GM20000 (cell line): Measurements from ENCODE around the gene KLHL14.
"Not testable (repeated sequence)": the region's sequence is repeated elsewhere in the genome, so short reads cannot be mapped to it uniquely, and the experiment has no call there.

Source experiments
- DNase-seq: peaks from one replicate; pipeline ENCODE4 v3.0.0; 2012; ENCODE audit warnings: low spot score
- CTCF ChIP-seq: IDR thresholded peaks from 2 replicates; pipeline ENCODE4 v1.5.1; 2012; ENCODE audit warnings: mild to moderate bottlenecking, control low read depth; ENCODE audit errors: extremely low read depth, missing control alignments

KLHL14 gene

DNA sequence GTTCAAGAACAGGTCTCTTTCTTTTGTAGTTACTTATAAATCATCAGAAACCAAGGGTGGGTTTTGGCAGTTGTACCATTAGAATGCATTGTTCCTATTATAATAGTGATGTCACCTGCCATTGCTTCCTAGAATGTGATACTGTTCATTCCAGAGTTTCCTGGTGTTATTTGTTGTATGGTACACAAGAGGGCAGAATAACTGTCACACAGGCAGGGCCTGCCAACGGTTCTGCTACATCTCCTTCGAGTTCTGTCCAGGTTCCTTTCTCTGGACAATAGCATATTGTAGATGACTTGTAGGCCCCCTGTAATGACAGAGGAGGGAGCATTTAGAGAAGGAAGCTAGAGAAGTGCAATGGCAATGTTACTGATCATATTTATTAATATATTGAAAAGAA is 98.3 kb downstream of the KLHL14 start:
- DNase-seq: no peak
- no peak for TF ChIP-seq CTCF

DNA sequence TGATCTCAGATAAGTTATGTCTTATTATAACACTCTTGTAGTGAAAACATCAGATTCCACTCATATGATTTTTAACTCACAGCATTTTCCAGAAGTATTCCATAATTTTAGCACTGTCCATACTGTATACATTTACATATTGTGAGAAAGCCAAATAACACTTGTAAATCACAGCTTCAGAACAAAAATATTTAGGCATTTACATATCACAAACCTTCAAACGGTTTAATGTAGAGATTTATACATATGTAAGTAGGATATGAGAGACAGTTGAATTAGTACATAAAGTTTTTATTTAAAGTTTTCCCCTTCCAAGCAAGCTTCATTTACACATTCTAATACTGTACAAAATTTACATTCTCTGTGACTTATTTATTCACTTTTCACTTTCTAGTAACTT is 100.4 kb downstream of the KLHL14 start:
- DNase-seq: no peak
- no peak for TF ChIP-seq CTCF

DNA sequence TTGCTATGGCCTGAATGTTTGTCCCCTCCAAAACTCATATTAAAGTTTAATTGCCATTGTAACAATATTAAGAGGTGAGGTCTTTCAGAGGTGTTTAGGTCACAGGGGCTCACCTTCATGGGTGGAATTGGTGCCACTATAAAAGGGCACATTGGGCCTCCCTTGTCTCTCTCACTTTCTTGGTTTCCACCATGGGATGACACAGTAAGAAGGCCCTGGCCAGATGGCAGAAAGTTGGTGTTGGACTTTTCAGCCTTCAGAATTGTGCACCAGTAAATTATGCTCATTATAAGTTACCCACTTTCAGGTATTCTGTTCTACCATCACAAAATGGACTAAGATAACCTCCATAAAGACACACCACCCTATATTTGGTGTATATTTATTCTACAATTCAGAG is 102.1 kb downstream of the KLHL14 start:
- no peak for DNase-seq
- no peak for TF ChIP-seq CTCF

DNA sequence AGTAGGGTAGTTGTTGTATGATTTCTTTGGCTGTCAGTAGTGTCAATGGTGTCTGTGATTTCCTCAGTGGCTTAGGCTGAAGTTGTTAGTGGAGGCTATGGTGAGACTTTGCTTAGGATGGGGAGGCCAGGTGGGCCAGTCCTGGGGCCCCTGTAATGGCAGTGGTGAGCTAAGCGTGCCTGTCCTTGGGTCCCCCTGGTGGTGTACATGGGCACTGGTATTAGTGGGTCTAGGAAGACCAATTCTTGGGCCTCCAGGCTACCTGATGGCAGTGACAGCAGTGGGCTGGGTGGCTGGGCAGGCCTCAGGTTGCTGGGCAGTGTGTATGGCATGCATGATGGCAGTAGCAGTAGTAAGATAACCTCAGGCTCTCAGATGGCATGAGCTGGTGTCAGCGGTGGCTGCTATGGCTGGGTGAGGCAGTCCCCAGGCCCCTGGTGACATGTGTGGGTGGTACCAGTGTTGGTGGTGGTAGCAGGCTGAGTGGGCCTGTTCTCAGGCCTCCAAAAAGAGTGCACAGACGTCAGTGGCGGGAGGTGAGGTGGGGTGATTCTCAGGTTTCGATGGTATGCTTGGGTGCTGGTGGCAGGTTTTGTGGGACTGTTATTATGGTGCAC is 103.2 kb downstream of the KLHL14 start:
- no peak for TF ChIP-seq CTCF
- no peak for DNase-seq

GRCh38 chr18:32668956-32669355 is 103.9 kb downstream of the KLHL14 start:
- no peak for DNase-seq
- TF ChIP-seq CTCF: no peak

- no peak for TF ChIP-seq CTCF
- DNase-seq: no peak
Observed at GRCh38 chr18:32661486-32662299, 111.1 kb downstream of the KLHL14 start.

- DNase-seq: not testable (repeated sequence)
Observed at GRCh38 chr18:32654507-32654906, 118.3 kb downstream of the KLHL14 start.

- DNase-seq: not testable (repeated sequence)
Observed at GRCh38 chr18:32637659-32638058, 135.2 kb downstream of the KLHL14 start.
